Measurements from ENCODE around the gene EIF2AK3.

DNA sequence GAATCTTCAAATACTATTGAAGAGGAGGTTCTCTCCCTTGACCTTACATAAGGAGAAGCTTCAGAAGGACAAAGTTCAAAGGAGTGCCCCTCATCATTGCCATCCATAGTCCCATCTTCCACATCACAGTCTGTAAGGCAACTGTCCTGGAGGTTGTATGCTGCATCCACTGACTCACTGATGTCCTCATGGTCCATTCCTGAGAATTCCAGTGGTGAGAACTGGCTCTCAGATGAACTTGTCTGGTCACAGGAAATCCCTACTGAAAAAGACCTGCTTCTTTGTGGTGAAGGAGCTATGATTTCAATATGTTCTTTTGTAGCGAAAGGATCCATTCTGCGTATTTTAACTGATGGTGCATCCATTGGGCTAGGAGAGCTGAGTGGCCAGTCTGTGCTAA lies 52.2 kb downstream of the EIF2AK3 start:
- TF ChIP-seq, protein P1, sequence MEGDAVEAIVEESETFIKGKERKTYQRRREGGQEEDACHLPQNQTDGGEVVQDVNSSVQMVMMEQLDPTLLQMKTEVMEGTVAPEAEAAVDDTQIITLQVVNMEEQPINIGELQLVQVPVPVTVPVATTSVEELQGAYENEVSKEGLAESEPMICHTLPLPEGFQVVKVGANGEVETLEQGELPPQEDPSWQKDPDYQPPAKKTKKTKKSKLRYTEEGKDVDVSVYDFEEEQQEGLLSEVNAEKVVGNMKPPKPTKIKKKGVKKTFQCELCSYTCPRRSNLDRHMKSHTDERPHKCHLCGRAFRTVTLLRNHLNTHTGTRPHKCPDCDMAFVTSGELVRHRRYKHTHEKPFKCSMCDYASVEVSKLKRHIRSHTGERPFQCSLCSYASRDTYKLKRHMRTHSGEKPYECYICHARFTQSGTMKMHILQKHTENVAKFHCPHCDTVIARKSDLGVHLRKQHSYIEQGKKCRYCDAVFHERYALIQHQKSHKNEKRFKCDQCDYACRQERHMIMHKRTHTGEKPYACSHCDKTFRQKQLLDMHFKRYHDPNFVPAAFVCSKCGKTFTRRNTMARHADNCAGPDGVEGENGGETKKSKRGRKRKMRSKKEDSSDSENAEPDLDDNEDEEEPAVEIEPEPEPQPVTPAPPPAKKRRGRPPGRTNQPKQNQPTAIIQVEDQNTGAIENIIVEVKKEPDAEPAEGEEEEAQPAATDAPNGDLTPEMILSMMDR (IDR thresholded peaks at IDR 0.05), result no peak
- TF ChIP-seq POLR2AphosphoS5 (IDR thresholded peaks at IDR 0.05; ENCODE audit: low read depth, low read length), result no peak
- TF ChIP-seq SIN3A (IDR thresholded peaks at IDR 0.05; ENCODE audit: borderline replicate concordance, insufficient read depth, low read depth, low read length), result no peak
- TF ChIP-seq, protein P2, sequence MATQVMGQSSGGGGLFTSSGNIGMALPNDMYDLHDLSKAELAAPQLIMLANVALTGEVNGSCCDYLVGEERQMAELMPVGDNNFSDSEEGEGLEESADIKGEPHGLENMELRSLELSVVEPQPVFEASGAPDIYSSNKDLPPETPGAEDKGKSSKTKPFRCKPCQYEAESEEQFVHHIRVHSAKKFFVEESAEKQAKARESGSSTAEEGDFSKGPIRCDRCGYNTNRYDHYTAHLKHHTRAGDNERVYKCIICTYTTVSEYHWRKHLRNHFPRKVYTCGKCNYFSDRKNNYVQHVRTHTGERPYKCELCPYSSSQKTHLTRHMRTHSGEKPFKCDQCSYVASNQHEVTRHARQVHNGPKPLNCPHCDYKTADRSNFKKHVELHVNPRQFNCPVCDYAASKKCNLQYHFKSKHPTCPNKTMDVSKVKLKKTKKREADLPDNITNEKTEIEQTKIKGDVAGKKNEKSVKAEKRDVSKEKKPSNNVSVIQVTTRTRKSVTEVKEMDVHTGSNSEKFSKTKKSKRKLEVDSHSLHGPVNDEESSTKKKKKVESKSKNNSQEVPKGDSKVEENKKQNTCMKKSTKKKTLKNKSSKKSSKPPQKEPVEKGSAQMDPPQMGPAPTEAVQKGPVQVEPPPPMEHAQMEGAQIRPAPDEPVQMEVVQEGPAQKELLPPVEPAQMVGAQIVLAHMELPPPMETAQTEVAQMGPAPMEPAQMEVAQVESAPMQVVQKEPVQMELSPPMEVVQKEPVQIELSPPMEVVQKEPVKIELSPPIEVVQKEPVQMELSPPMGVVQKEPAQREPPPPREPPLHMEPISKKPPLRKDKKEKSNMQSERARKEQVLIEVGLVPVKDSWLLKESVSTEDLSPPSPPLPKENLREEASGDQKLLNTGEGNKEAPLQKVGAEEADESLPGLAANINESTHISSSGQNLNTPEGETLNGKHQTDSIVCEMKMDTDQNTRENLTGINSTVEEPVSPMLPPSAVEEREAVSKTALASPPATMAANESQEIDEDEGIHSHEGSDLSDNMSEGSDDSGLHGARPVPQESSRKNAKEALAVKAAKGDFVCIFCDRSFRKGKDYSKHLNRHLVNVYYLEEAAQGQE (IDR thresholded peaks at IDR 0.05; ENCODE audit: insufficient read depth in 1 of 2, low read depth in 2 of 2, low read length in 1 of 2), result no peak

Data from Panc1 (cell line).